NB4 (cell line): ENCODE results near the gene GCSAM.
"Not testable (repeated sequence)": the region's sequence is repeated elsewhere in the genome, so short reads cannot be mapped to it uniquely, and the experiment has no call there.

Source experiments
- DNase-seq: peaks from one replicate; pipeline ENCODE4 v3.0.0; 2010; ENCODE audit warnings: low read depth
- H3K4me3 ChIP-seq: one replicate; pipeline ENCODE4 v1.5.1; 2011; ENCODE audit warnings: mild to moderate bottlenecking, low read depth, low read length, moderate library complexity
- MYC ChIP-seq: IDR thresholded peaks from 2 replicates; pipeline ENCODE4 v1.6.1; 2011; ENCODE audit warnings: low read depth, low read length
- POLR2A ChIP-seq: IDR thresholded peaks from 2 replicates; pipeline ENCODE4 v1.6.1; 2011; ENCODE audit warnings: mild to moderate bottlenecking; ENCODE audit not compliant: insufficient read length; ENCODE audit errors: extremely low read depth
- TF ChIP-seq, protein P1 (sequence below): IDR thresholded peaks from one replicate; pipeline ENCODE4 v1.5.1; 2012; ENCODE audit warnings: low read depth, low read length
- TF ChIP-seq, protein P2 (sequence below): IDR thresholded peaks from 2 replicates; pipeline ENCODE4 v1.6.1; 2011; ENCODE audit warnings: low read depth, low read length

Gene GCSAM

DNA sequence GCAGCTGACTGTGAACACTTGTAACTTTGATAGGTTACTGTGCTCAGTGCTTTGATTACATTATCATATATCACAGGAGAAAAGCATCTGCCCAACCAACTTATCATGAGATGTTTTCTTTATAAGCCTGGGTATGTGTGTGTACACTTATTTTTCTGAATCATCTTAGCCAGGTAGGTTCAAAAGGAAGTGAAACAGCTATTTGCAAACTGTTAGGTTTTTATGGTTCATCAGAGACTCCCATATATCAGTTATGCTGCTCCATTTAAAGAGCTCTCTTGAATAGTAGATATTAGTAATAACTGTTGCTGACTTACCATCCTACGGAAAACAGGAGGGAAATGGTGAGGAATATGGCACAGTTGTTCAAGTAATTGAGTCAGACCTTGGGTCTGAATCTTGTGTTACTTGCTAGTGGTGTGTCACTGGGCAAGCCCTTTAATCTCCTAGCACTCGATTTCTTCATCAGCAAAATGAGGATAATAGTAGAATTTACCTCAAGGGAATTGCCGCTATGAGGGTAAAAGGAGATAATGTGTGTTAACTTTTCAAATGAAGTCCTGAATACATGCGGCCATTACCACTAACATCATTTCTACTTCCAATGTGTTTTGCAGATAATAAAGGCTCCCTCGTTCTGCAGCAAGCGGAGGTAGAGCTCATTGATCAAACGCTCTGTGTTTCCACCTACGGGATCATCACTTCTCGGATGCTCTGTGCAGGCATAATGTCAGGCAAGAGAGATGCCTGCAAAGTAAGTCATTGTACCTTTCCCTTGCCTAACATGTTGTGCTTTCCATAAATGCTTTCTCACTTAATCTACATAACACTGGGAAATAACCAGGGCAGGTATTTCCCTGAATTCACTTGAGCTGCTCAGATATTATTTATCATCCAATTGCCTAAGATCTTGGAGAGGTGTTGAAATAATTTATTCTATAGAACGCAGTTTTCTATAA is 54.6 kb downstream of the GCSAM start:
- no peak for DNase-seq
- H3K4me3 ChIP-seq: no peak overlapping the region
- TF ChIP-seq POLR2A (no peak), MYC (no peak)
- TF ChIP-seq, protein P1, sequence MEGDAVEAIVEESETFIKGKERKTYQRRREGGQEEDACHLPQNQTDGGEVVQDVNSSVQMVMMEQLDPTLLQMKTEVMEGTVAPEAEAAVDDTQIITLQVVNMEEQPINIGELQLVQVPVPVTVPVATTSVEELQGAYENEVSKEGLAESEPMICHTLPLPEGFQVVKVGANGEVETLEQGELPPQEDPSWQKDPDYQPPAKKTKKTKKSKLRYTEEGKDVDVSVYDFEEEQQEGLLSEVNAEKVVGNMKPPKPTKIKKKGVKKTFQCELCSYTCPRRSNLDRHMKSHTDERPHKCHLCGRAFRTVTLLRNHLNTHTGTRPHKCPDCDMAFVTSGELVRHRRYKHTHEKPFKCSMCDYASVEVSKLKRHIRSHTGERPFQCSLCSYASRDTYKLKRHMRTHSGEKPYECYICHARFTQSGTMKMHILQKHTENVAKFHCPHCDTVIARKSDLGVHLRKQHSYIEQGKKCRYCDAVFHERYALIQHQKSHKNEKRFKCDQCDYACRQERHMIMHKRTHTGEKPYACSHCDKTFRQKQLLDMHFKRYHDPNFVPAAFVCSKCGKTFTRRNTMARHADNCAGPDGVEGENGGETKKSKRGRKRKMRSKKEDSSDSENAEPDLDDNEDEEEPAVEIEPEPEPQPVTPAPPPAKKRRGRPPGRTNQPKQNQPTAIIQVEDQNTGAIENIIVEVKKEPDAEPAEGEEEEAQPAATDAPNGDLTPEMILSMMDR: no peak
- TF ChIP-seq, protein P2, sequence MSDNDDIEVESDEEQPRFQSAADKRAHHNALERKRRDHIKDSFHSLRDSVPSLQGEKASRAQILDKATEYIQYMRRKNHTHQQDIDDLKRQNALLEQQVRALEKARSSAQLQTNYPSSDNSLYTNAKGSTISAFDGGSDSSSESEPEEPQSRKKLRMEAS: no peak

DNA sequence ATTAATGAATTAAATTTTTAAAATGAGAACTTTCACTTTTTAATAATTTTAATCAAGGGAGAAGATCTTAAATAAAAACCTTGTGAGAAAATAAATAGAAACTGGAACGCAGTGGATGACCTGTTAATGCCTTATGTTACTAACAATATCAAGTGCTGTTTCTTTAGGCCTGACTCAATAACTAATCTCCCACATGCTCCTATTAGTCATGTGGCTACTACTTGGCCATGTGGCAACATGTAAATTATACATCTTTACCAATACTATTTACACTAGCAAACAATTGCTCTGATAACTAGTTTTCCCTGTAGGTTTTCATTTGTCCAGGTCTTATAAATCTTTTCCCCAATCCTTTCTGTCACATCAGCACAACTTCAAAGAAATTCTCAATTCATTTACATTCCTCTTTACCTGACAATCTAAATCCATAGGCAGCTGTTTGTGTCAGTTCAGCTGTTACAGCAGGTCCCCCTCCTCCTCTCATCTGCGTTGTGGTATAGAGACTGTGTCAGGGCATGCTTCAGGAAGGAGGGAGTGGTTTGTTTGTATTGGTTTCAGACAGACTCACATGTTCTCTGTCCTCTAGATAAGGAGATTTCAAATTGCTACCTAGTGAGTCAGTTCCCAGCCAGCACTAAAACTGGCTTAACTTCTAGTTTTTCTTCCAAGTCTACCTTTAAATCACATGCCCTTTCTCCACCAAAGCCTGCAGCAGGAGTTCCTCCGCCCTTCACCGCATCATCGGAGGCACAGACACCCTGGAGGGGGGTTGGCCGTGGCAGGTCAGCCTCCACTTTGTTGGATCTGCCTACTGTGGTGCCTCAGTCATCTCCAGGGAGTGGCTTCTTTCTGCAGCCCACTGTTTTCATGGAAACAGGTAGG is 58.2 kb downstream of the GCSAM start:
- no peak for DNase-seq
- H3K4me3 ChIP-seq: no peak overlapping the region
- TF ChIP-seq POLR2A (no peak), MYC (no peak)
- TF ChIP-seq, protein P1: no peak
- TF ChIP-seq, protein P2: no peak

DNA sequence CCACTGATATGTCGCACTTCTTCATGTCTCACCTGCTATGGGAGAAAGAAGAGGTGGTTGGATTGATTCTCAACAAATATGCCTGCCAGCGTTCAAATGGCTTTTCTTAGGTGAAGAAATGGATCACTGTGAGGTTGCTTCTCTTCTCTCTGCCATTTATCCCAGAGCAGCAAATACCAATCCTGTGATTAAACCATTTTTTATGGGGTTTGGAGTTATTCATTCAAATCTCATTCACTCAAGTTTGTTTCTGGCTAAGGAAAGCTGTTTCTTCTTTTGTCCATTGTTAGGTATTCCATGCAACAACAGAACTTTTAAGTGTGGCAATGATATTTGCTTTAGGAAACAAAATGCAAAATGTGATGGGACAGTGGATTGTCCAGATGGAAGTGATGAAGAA is 59.0 kb downstream of the GCSAM start:
- TF ChIP-seq POLR2A: no peak
- TF ChIP-seq MYC: no peak
- TF ChIP-seq, protein P2: no peak
- TF ChIP-seq, protein P1: no peak
- no peak overlapping the region for H3K4me3 ChIP-seq
- no peak for DNase-seq

DNA sequence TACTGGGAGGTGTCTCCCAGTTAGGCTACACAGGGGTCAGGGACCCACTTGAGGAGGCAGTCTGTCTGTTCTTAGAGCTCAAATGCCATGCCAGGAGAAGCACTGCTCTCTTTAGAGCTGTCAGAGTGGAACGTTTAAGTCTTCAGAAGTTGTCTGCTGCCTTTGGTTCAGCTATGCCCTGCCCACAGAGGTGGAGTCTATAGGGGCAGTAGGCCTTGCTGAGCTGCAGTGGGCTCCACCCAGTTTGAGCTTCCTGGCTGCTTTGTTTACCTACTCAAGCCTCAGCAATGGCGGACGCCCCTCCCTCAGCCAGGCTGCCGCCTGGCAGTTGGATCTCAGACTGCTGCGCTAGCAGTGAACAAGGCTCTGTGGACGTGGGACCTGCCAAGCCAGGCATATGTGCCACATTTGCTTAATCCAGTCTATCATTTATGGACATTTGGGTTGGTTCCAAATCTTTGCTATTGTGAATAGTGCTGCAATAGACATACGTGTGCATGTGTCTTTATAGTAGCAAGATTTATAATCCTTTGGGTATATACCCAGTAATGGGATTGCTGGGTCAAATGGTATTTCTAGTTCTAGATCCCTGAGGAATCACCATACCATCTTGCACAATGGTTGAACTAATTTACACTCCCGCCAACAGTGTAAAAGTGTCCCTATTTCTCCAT is 60.5 kb downstream of the GCSAM start:
- not testable (repeated sequence) for H3K4me3 ChIP-seq, DNase-seq
